Tibial nerve (tissue), 4 donors: ENCODE results near the gene PPP1R12A.

Source experiments
- EP300 ChIP-seq, 2 donors: sonication (generic); formaldehyde crosslinking; IDR thresholded peaks; one replicate each; pipeline ENCODE4 v1.6.1; 2017; ENCODE audit warnings: antibody characterized with exemption in 2 of 2, mild to moderate bottlenecking in 1 of 2
- POLR2A ChIP-seq, 2 donors: fragments of 450-650 bp; IDR thresholded peaks; one replicate each; pipeline ENCODE4 v1.6.1; 2017; ENCODE audit warnings: antibody characterized with exemption in 2 of 2, mild to moderate bottlenecking in 2 of 2, moderate library complexity in 2 of 2
- TF ChIP-seq, protein P1 (sequence below), 5 experiments: fragments of 200-600 bp in 3 of 5; fragments of 450-650 bp in 2 of 5; sonication (generic) in 3 of 5; IDR thresholded peaks; one replicate each; pipeline ENCODE4 v1.5.1; 2016 to 2019; ENCODE audit warnings: antibody characterized with exemption in 5 of 5, mild to moderate bottlenecking in 3 of 5, moderate library complexity in 2 of 5

DNA sequence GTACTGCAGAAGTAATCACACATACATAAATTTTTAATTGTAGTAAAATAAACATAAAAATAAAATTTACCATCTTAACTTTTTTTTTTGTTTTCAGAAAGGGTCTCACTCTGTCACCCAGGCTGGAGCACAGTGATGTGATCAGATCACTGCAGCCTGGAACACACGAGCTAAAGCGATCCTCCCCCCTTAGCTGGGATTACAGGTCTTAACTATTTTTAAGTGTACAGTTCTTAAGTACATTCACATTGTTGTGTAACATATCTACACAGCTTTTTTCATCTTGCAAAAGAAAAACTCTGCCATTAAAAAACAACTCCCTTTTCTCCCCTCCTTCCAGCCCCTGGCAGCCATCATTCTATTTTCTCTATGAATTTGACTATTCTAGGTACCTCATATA, 92.3 kb downstream of the PPP1R12A start:
- TF ChIP-seq, protein P1, sequence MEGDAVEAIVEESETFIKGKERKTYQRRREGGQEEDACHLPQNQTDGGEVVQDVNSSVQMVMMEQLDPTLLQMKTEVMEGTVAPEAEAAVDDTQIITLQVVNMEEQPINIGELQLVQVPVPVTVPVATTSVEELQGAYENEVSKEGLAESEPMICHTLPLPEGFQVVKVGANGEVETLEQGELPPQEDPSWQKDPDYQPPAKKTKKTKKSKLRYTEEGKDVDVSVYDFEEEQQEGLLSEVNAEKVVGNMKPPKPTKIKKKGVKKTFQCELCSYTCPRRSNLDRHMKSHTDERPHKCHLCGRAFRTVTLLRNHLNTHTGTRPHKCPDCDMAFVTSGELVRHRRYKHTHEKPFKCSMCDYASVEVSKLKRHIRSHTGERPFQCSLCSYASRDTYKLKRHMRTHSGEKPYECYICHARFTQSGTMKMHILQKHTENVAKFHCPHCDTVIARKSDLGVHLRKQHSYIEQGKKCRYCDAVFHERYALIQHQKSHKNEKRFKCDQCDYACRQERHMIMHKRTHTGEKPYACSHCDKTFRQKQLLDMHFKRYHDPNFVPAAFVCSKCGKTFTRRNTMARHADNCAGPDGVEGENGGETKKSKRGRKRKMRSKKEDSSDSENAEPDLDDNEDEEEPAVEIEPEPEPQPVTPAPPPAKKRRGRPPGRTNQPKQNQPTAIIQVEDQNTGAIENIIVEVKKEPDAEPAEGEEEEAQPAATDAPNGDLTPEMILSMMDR (IDR thresholded peaks at IDR 0.05): no peak
- TF ChIP-seq POLR2A (IDR thresholded peaks at IDR 0.05): no peak
- no peak for TF ChIP-seq EP300 (IDR thresholded peaks at IDR 0.05)
